Activated gamma-delta T cell (primary cell): Measurements from ENCODE around the gene GTPBP1.

Experiments
- DNase-seq: peaks from one replicate; lab custom pipeline; 2025; lab: John Stamatoyannopoulos, UW

Gene GTPBP1

GRCh38 chr22:38700789-38701628, 4.7 kb upstream of the GTPBP1 start, which contains the start of gene JOSD1:
Gene JOSD1, minus strand, starts transcription at chr22:38700943. Its CDS starts 956 bp downstream, at chr22:38699987.
- peak; percentile 99 for DNase-seq

GRCh38 chr22:38704654-38705234, 1.0 kb upstream of the GTPBP1 start:
- no peak for DNase-seq

DNA sequence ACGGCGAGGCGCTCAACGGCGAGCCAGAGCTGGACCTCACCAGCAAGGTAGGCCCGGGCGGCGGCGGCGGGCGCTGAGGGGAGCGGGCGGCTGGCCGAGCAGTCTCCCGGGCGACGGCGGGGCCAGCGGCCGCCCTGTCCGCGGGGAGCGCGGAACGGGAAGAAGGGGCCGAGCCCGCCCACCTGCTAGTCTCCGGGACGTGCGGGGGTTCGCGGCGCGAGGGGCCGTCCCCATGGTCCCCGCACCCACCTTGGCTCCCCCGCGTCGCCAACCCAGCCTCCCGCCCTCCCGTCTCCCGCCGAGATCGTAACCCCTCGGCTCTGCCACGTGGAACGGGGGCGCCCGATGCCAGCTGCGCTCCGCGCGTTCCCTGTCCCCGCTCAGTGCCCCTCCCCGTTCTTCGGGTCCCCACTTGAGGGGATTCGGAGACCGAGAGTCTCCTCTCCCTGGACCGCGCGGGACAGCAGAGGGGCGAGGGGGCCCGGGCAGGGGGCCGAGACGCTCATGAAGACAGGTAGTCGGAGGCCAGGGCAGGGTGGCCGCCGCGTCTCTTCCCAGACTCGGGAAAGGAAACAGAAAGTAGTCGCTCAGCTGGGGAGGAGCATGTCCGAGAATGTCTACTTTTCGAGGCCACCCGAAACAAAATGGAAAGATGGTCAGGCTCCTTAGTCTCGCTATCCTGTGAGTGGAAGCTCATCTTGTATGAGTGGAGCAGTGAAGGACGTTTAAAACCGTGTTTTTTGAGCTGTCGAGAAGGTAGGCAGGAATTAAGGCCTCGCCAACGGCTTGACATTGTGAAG, 557 bp downstream of the GTPBP1 start:
- peak; percentile 46 for DNase-seq

GRCh38 chr22:38706901-38707195, 1.1 kb downstream of the GTPBP1 start:
- DNase-seq: no peak

GRCh38 chr22:38707346-38707745, 1.6 kb downstream of the GTPBP1 start:
- DNase-seq: no peak

- DNase-seq: no peak
Observed at GRCh38 chr22:38707984-38708383, 2.2 kb downstream of the GTPBP1 start.

DNA sequence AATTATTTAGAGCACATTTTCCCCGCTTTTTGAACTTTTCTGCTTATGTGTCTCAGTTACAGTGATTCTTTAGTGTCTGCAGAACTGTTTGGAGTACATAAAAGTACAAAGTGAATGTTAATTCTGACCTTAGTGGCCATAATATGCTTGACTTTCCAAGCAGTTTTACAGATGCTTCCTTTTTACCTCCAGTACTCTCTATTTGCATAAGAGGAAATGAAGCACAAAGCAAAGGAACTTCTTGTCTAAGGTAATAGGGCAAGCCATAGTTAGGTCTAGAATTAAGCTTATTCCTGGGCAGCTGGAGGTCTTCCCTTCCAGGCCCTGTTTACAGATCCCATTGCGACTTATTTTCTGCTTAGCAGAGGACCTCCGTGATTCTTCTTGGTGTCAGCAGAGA, 3.6 kb downstream of the GTPBP1 start:
- DNase-seq: no peak

- no peak for DNase-seq
Observed at GRCh38 chr22:38710351-38710750, 4.6 kb downstream of the GTPBP1 start.

- no peak for DNase-seq
Observed at GRCh38 chr22:38710866-38711265, 5.1 kb downstream of the GTPBP1 start.

- DNase-seq: no peak
Observed at GRCh38 chr22:38712486-38713207, 6.9 kb downstream of the GTPBP1 start.

DNA sequence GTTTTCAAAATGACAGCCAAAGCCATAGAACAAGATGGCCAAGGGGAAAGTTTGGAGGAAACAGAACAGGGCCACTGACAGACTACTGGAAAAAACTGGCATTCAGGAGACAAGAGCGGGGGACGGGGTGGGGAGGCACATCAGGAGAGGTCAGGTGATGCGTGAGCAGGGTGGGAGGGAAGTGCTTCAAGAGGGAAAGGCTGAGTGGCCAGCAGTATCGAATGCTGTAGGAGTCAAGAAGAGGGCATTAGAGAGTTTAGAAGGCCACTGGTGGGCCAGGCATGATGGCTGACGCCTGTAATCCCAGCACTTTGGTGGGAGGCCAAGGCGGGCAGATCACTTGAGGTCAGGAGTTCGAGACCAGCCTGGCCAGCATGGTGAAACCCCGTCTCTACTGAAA, 8.2 kb downstream of the GTPBP1 start:
- DNase-seq: no peak

GRCh38 chr22:38715176-38715764, 9.5 kb downstream of the GTPBP1 start:
- DNase-seq: no peak

DNA sequence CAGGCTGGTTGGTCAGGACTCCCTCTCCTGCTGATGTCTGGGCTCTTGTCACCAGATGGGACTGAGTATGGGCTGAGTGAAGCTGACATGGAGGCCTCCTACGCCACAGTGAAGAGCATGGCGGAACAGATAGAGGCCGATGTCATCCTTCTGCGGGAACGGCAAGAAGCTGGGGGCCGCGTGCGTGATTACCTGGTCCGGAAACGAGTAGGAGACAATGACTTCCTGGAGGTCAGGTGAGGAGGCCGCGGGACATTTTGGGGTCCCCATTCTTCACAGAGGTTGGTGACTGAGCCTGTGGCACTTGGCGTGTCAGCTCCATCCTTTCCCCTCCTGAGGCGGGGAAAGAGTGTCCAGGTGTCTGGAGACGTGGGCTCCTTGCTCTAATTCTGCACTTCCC, 10.1 kb downstream of the GTPBP1 start:
- no peak for DNase-seq

GRCh38 chr22:38716271-38716670, 10.5 kb downstream of the GTPBP1 start:
- no peak for DNase-seq

DNA sequence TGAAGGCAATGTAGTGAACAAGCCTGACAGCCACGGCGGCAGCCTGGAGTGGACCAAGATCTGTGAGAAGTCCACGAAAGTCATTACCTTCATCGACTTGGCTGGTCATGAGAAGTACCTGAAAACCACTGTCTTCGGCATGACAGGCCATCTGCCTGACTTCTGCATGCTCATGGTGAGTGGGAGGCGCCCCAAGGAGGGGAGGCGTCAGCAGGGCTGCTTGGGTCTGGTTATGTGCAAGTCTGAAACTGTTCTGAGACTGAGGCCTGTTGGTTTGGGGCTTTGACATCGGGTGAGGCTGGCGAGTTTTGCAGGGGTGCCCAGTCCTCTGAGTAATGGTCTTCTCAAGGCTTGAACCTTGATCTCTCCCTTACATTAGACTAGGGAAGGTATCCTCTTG, 11.1 kb downstream of the GTPBP1 start:
- DNase-seq: no peak

DNA sequence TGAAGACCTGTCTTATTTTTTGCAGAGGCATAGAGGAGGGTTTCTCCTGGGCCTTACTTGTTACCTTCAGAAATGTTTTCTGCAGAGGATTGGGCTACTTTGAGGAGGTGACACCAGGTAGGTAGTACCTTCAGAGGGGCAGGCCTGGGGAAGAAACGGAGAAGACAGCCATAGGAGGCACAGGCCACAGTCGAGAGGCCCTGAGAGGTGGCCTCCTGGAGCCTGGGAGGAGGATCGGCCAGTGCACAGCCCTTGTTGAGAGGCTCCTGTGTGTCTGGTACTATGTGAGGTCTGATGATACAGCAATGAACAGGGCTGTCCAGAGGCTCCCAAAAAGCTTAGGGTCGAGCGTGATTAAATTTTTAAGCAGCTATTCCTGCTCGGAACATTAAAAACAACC, 11.5 kb downstream of the GTPBP1 start:
- DNase-seq: no peak

GRCh38 chr22:38718414-38718813, 12.7 kb downstream of the GTPBP1 start:
- no peak for DNase-seq

DNA sequence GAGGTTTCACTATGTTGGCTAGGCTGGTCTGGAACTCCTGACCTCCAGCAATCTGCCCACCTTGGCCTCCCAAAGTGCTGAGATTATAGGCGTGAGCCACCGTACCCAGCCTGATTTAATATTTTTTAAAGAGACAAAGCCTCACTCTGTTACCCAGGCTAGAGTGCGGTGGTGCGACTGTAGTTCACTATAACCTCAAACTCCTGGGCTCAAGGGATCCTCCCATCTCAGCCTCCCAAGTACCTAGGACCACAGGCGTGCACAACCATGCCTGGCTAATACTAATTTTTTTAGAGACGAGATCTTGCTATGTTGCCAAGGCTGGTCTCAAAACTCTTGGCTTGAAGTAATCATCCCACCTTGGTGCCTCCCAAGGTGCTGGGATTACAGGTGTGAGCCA, 13.5 kb downstream of the GTPBP1 start:
- DNase-seq: no peak

GRCh38 chr22:38720350-38720749, 14.6 kb downstream of the GTPBP1 start:
- no peak for DNase-seq

GRCh38 chr22:38721551-38721950, 15.8 kb downstream of the GTPBP1 start:
- DNase-seq: no peak

DNA sequence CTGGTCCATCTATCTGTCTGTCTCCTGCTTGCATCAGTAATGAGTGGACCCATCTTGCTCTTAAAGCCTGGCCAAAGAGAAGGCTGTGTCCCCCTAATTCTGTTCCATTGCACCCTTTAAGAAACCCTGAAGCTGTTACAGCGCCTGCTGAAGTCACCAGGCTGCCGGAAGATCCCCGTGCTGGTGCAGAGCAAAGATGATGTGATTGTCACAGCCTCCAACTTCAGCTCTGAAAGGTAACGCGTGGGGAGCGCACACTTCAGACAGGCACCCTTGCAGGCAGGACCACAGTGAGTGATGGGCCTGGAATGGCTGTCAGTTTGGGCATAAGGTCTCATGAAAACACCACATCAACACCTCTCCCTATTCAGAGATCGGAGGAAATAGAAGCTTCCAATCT, 18.4 kb downstream of the GTPBP1 start:
- no peak for DNase-seq
